GM12801 (cell line): ENCODE results near the gene NEK1.

ENCODE experiments used
- TF ChIP-seq, protein P1 (sequence below): IDR thresholded peaks from one replicate; pipeline ENCODE4 v1.5.1; 2011; ENCODE audit warnings: control low read depth; ENCODE audit not compliant: insufficient read length; ENCODE audit errors: extremely low read depth

NEK1 gene

DNA sequence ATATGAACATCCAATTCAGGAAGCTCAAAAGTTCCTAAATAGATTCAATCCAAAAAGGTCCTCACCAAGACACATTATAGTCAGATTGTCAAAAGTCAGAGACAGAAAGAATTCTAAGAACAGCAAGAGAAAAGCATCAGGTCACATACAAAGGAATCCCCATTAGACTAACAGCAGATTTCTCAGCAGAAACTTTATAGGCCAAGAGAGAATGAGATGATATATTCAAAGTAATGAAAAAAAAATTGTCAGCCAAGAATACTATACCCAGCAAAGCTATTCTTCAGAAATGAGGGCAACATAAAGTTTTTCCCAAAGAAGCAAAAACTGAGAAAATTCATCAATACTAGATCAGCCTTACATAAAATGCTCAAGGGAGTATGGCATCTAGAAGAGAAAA lies 235.0 kb downstream of the NEK1 start:
- TF ChIP-seq, protein P1, sequence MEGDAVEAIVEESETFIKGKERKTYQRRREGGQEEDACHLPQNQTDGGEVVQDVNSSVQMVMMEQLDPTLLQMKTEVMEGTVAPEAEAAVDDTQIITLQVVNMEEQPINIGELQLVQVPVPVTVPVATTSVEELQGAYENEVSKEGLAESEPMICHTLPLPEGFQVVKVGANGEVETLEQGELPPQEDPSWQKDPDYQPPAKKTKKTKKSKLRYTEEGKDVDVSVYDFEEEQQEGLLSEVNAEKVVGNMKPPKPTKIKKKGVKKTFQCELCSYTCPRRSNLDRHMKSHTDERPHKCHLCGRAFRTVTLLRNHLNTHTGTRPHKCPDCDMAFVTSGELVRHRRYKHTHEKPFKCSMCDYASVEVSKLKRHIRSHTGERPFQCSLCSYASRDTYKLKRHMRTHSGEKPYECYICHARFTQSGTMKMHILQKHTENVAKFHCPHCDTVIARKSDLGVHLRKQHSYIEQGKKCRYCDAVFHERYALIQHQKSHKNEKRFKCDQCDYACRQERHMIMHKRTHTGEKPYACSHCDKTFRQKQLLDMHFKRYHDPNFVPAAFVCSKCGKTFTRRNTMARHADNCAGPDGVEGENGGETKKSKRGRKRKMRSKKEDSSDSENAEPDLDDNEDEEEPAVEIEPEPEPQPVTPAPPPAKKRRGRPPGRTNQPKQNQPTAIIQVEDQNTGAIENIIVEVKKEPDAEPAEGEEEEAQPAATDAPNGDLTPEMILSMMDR = no peak

DNA sequence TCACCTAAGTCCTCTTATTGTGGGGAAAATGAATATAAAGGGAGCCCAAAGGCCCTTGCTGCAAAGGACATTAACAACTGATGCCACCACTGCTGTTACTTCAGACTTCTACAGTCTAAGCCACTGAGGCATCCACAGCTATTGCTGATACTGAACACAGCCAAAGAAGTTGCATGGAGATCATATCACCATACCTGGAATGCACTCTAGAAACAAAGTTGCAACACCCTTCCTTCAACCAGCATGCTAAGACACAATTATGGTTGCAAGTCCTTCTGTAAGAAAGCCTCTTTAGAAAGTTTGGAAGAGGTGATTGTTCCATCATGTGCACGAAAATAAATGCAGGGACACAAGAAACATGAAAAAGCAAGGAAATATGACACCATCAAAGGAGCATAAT lies 236.0 kb downstream of the NEK1 start:
- TF ChIP-seq, protein P1 = no peak

DNA sequence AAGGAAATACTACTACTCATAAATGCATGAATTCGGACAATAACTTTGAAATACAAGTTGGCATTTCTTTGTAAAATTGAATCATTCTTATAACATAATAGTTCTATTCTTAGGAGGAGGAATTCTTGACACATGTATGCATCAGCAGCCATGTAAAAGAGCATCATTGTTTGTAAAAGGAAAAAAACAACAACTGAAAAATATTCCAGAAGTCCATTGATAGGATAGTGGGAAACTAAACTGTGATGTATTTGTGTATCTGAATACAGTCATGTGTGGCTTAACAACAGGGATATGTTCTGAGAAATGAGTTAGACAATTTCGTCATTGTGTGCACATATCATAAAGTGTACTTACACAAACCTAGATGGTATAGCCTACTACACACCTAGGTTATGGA lies 239.6 kb downstream of the NEK1 start:
- TF ChIP-seq, protein P1 = no peak

DNA sequence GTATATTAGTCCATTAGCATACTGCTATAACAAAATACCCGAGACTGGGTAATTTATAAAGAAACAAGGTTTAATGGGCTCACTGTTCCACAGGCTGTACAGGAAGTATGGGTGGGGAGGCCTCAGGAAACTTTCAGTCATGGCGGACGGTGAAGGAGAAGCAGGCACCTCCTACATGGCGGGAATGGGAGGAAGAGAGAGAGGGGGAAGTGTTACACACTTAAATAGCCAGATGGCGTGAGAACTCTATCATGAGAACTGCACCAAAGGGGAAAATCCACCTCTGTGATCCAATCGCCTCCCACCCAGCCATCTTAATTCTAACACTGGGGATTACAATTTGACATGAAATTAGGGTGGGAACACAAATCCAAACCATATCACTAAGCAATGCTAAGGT lies 242.7 kb downstream of the NEK1 start:
- TF ChIP-seq, protein P1 = no peak

DNA sequence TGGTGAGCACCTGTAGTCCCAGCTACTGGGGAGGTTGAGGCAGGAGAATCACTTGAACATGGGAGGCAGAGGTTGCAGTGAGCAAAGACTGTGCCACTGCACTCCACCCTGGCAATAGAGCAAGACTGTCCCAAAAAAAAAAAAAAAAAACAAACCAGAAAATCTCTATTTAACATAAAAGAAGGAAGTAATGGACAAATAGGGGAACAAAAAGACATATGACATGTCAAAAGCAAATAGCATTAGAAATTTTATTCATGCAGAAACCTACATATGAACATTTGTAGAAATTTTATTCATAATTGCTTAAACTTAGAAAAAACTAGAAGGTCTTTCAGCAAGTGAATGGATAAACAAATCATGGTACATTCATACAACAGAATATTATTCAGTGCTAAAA lies 244.6 kb downstream of the NEK1 start:
- TF ChIP-seq, protein P1 = no peak

DNA sequence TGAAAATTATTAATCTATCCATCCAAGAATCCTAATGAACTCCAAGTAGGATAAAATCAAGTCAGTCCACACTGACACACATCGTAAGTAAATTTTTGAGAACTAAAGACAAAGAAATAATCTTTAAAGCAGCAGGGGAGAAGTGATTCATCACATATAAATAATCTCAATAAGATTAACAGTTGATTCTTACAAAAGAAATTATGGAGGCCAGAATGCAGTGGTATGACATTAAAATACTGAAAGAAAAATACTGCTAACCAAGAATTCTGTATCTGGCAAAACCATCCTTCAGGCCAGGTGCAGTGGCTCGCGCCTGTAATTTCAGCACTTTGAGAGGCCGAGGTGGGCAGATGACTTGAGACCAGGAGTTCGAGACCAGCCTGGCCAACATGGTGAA lies 245.6 kb downstream of the NEK1 start:
- TF ChIP-seq, protein P1 = no peak

DNA sequence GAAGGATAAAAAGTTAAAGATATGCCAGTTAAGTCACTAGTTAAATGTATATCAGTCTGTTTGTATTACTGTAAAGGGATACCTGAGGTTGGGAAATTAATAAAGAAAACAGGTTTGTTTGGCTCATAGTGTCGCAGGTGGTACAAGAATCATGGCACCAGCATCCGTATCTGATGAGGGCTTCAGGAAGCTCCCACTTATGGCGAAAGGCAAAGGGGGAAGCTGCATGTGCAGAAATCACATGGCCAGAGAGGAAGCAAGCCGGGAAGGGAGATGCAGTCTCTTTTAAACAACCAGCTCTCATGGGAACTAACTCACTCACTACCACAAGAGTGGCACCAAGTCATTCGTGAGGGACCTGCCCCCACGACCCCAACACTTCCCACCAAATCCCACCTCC lies 249.8 kb downstream of the NEK1 start:
- TF ChIP-seq, protein P1 = no peak

DNA sequence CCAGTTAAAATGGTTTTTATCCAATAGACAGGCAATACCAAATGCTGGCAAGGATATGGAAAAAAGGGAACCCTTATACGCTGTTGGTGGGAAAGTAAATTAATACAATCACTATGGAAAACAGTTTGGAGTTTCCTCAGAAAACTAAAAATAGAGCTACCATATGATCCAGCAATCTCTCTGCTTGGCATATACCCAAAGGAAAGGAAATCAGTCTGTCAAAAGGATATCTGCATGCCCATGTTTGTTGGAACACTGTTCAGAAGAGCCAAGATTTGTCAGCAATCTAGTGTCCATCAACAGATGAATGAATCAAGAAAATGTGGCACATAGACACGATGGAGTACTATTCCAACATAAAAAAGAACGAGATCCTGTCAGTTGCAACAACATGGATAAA lies 250.6 kb downstream of the NEK1 start:
- TF ChIP-seq, protein P1 = no peak
